ENCODE measurements around the gene ALDH1A3.

The ALDH1A3 gene

GRCh38 chr15:100861511-100861991, 18.1 kb upstream of the ALDH1A3 start:
- Histone ChIP-seq H3K9me3 (ENCODE audit: severe bottlenecking) (no peaks in the 10 kb centered on the region), H3K27me3 (ENCODE audit: insufficient read depth, low read depth, severe bottlenecking) (no peaks in the 10 kb centered on the region), H3K4me3 (ENCODE audit: low read depth, low read length) (no peak overlapping the region), H3K36me3 (no peaks in the 10 kb centered on the region), H3K27ac (no peak overlapping the region)
- no peak for TF ChIP-seq CTCF (IDR thresholded peaks at IDR 0.05; ENCODE audit: low read depth, low read length)
- DNase-seq, result no peak

- no peak for DNase-seq
- H3K36me3 ChIP-seq, result no peaks in the 10 kb centered on the region
- TF ChIP-seq CTCF (IDR thresholded peaks at IDR 0.05; ENCODE audit: low read depth, low read length), result no peak
- no peaks in the 10 kb centered on the region for H3K27me3 ChIP-seq (ENCODE audit: insufficient read depth, low read depth, severe bottlenecking)
- H3K27ac ChIP-seq, result no peak overlapping the region
- H3K4me3 ChIP-seq (ENCODE audit: low read depth, low read length), result no peak overlapping the region
- no peaks in the 10 kb centered on the region for H3K9me3 ChIP-seq (ENCODE audit: severe bottlenecking)
Measured at GRCh38 chr15:100862162-100862561, 17.5 kb upstream of the ALDH1A3 start.

GRCh38 chr15:100863075-100863795, 16.4 kb upstream of the ALDH1A3 start:
- Histone ChIP-seq H3K9me3 (ENCODE audit: severe bottlenecking) (no peaks in the 10 kb centered on the region), H3K36me3 (no peaks in the 10 kb centered on the region), H3K4me3 (ENCODE audit: low read depth, low read length) (no peak overlapping the region), H3K27ac (no peak overlapping the region), H3K27me3 (ENCODE audit: insufficient read depth, low read depth, severe bottlenecking) (no peaks in the 10 kb centered on the region)
- TF ChIP-seq CTCF (IDR thresholded peaks at IDR 0.05; ENCODE audit: low read depth, low read length), result no peak
- no peak for DNase-seq

GRCh38 chr15:100863796-100864267, 15.8 kb upstream of the ALDH1A3 start:
- no peaks in the 10 kb centered on the region for H3K9me3 ChIP-seq (ENCODE audit: severe bottlenecking)
- H3K36me3 ChIP-seq, result no peaks in the 10 kb centered on the region
- H3K27me3 ChIP-seq (ENCODE audit: insufficient read depth, low read depth, severe bottlenecking), result no peaks in the 10 kb centered on the region
- no peak overlapping the region for H3K4me3 ChIP-seq (ENCODE audit: low read depth, low read length)
- no peak for TF ChIP-seq CTCF (IDR thresholded peaks at IDR 0.05; ENCODE audit: low read depth, low read length)
- DNase-seq, result no peak
- no peak overlapping the region for H3K27ac ChIP-seq

GRCh38 chr15:100866386-100867330, 13.0 kb upstream of the ALDH1A3 start:
- H3K27ac ChIP-seq, result no peak overlapping the region
- TF ChIP-seq CTCF (IDR thresholded peaks at IDR 0.05; ENCODE audit: low read depth, low read length), result no peak
- DNase-seq, result no peak
- no peaks in the 10 kb centered on the region for H3K36me3 ChIP-seq
- H3K4me3 ChIP-seq (ENCODE audit: low read depth, low read length), result no peak overlapping the region
- H3K9me3 ChIP-seq (ENCODE audit: severe bottlenecking), result peaks cover 2% of the 10 kb centered on the region
- H3K27me3 ChIP-seq (ENCODE audit: insufficient read depth, low read depth, severe bottlenecking), result no peaks in the 10 kb centered on the region
